ENCODE measurements around the gene SLC5A9. TPM values are rescaled to one million over a fixed set of nuclear protein-coding genes. Genes with fewer than 3 reads are reported as not detected.

Gene SLC5A9
- total and polyA plus RNA-seq, 4 experiments from 2014 or later: not detected

GRCh38 chr1:48214820-48215219 lies 7.7 kb upstream of the SLC5A9 start:
- peak overlapping the region in 1 of 7 donors; percentile 65 for H3K27ac Mint-ChIP-seq
- no peaks in the 10 kb centered on the region for H3K27me3 ChIP-seq (ENCODE audit: insufficient read depth, low read length)
- no peaks in the 10 kb centered on the region for H3K9me3 Mint-ChIP-seq
- H3K4me1 ChIP-seq (ENCODE audit: insufficient read depth, low read length): no peaks in the 10 kb centered on the region
- no peaks in the 10 kb centered on the region for H3K9me3 ChIP-seq (ENCODE audit: control insufficient read depth in 1 of 2, low read length in 2 of 2)
- H3K27me3 Mint-ChIP-seq: peaks cover 4 to 6% of the 10 kb centered on the region in 2 donors
- H3K36me3 ChIP-seq (ENCODE audit: insufficient read depth, low read length): no peaks in the 10 kb centered on the region
- H3K4me3 ChIP-seq (ENCODE audit: low read length in 2 of 2): no peak overlapping the region
- no peak for DNase-seq
- intact Hi-C loops (cut with micrococcal nuclease): no loop called here
- no peak overlapping the region for H3K4me3 Mint-ChIP-seq
- ChIA-PET CTCF (ENCODE audit: partially characterized antibody) (no interaction called here), POLR2A (ENCODE audit: partially characterized antibody) (no interaction called here)
- H3K27ac ChIP-seq (ENCODE audit: low read depth, low read length): no peak overlapping the region
- H3K4me1 Mint-ChIP-seq: no peaks in the 10 kb centered on the region
- H3K36me3 Mint-ChIP-seq: no peaks in the 10 kb centered on the region

- Histone ChIP-seq H3K27me3 (ENCODE audit: insufficient read depth, low read length) (no peaks in the 10 kb centered on the region), H3K4me1 (ENCODE audit: insufficient read depth, low read length) (no peaks in the 10 kb centered on the region), H3K9me3 (ENCODE audit: control insufficient read depth in 1 of 2, low read length in 2 of 2) (no peaks in the 10 kb centered on the region), H3K36me3 (ENCODE audit: insufficient read depth, low read length) (no peaks in the 10 kb centered on the region), H3K27ac (ENCODE audit: low read depth, low read length) (no peak overlapping the region), H3K4me3 (ENCODE audit: low read length in 2 of 2) (no peak overlapping the region)
- POLR2A ChIA-PET (ENCODE audit: partially characterized antibody): no interaction called here
- no peaks in the 10 kb centered on the region for H3K9me3 Mint-ChIP-seq
- intact Hi-C loops (cut with micrococcal nuclease): no loop called here
- H3K4me1 Mint-ChIP-seq: no peaks in the 10 kb centered on the region
- CTCF ChIA-PET (ENCODE audit: partially characterized antibody): interaction anchor here (1.1 kb wide), 1 partner anchor 14 kb away, joined by 3 read pairs; no protein-coding TSS in a partner anchor
- DNase-seq: no peak
- H3K36me3 Mint-ChIP-seq: no peaks in the 10 kb centered on the region
- peaks cover 3 to 6% of the 10 kb centered on the region in 2 donors for H3K27me3 Mint-ChIP-seq
- H3K27ac Mint-ChIP-seq: no peak overlapping the region
- no peak overlapping the region for H3K4me3 Mint-ChIP-seq
Measured at GRCh38 chr1:48215222-48215621, 7.3 kb upstream of the SLC5A9 start.

- ChIA-PET CTCF (ENCODE audit: partially characterized antibody) (interaction anchor here (1.1 kb wide), 1 partner anchor 14 kb away, joined by 3 read pairs; no protein-coding TSS in a partner anchor), POLR2A (ENCODE audit: partially characterized antibody) (no interaction called here)
- H3K27me3 ChIP-seq (ENCODE audit: insufficient read depth, low read length): no peaks in the 10 kb centered on the region
- H3K9me3 Mint-ChIP-seq: no peaks in the 10 kb centered on the region
- intact Hi-C loops (cut with micrococcal nuclease): no loop called here
- H3K36me3 Mint-ChIP-seq: no peaks in the 10 kb centered on the region
- H3K36me3 ChIP-seq (ENCODE audit: insufficient read depth, low read length): no peaks in the 10 kb centered on the region
- H3K27ac ChIP-seq (ENCODE audit: low read depth, low read length): no peak overlapping the region
- H3K4me1 Mint-ChIP-seq: no peaks in the 10 kb centered on the region
- no peak overlapping the region for H3K4me3 ChIP-seq (ENCODE audit: low read length in 2 of 2)
- no peak overlapping the region for H3K27ac Mint-ChIP-seq
- no peaks in the 10 kb centered on the region for H3K9me3 ChIP-seq (ENCODE audit: control insufficient read depth in 1 of 2, low read length in 2 of 2)
- DNase-seq: no peak
- H3K27me3 Mint-ChIP-seq: peaks cover 2 to 6% of the 10 kb centered on the region in 2 donors
- no peak overlapping the region for H3K4me3 Mint-ChIP-seq
- H3K4me1 ChIP-seq (ENCODE audit: insufficient read depth, low read length): no peaks in the 10 kb centered on the region
Measured at GRCh38 chr1:48215889-48216288, 6.6 kb upstream of the SLC5A9 start.

- ChIA-PET CTCF (ENCODE audit: partially characterized antibody) (interaction anchor here (1.1 kb wide), 1 partner anchor 15 kb away, joined by 3 read pairs; no protein-coding TSS in a partner anchor), POLR2A (ENCODE audit: partially characterized antibody) (no interaction called here)
- H3K9me3 ChIP-seq (ENCODE audit: control insufficient read depth in 1 of 2, low read length in 2 of 2): no peaks in the 10 kb centered on the region
- Mint-ChIP-seq H3K27ac (no peak overlapping the region), H3K9me3 (no peaks in the 10 kb centered on the region), H3K27me3 (peaks cover 2 to 6% of the 10 kb centered on the region in 2 donors), H3K4me3 (no peak overlapping the region), H3K4me1 (no peaks in the 10 kb centered on the region), H3K36me3 (no peaks in the 10 kb centered on the region)
- intact Hi-C loops (cut with micrococcal nuclease): no loop called here
- H3K4me1 ChIP-seq (ENCODE audit: insufficient read depth, low read length): no peaks in the 10 kb centered on the region
- H3K27ac ChIP-seq (ENCODE audit: low read depth, low read length): no peak overlapping the region
- no peak for DNase-seq
- no peak overlapping the region for H3K4me3 ChIP-seq (ENCODE audit: low read length in 2 of 2)
- H3K36me3 ChIP-seq (ENCODE audit: insufficient read depth, low read length): no peaks in the 10 kb centered on the region
- no peaks in the 10 kb centered on the region for H3K27me3 ChIP-seq (ENCODE audit: insufficient read depth, low read length)
Measured at GRCh38 chr1:48216313-48216712, 6.2 kb upstream of the SLC5A9 start.

GRCh38 chr1:48216941-48217340 lies 5.6 kb upstream of the SLC5A9 start:
- H3K36me3 Mint-ChIP-seq: no peaks in the 10 kb centered on the region
- ChIA-PET POLR2A (ENCODE audit: partially characterized antibody) (no interaction called here), CTCF (ENCODE audit: partially characterized antibody) (interaction anchor here (1.1 kb wide), 1 partner anchor 13 kb away, joined by 3 read pairs; no protein-coding TSS in a partner anchor)
- Histone ChIP-seq H3K27ac (ENCODE audit: low read depth, low read length) (no peak overlapping the region), H3K27me3 (ENCODE audit: insufficient read depth, low read length) (no peaks in the 10 kb centered on the region), H3K4me1 (ENCODE audit: insufficient read depth, low read length) (no peaks in the 10 kb centered on the region), H3K9me3 (ENCODE audit: control insufficient read depth in 1 of 2, low read length in 2 of 2) (no peaks in the 10 kb centered on the region), H3K4me3 (ENCODE audit: low read length in 2 of 2) (no peak overlapping the region), H3K36me3 (ENCODE audit: insufficient read depth, low read length) (no peaks in the 10 kb centered on the region)
- DNase-seq: no peak
- no peak overlapping the region for H3K4me3 Mint-ChIP-seq
- H3K9me3 Mint-ChIP-seq: no peaks in the 10 kb centered on the region
- H3K27ac Mint-ChIP-seq: no peak overlapping the region
- H3K4me1 Mint-ChIP-seq: no peaks in the 10 kb centered on the region
- peaks cover 2 to 6% of the 10 kb centered on the region in 2 donors for H3K27me3 Mint-ChIP-seq
- intact Hi-C loops (cut with micrococcal nuclease): no loop called here

- intact Hi-C loops (cut with micrococcal nuclease): no loop called here
- Mint-ChIP-seq H3K4me1 (no peaks in the 10 kb centered on the region), H3K9me3 (no peaks in the 10 kb centered on the region), H3K4me3 (no peak overlapping the region), H3K27ac (no peak overlapping the region), H3K27me3 (peaks cover 2 to 6% of the 10 kb centered on the region in 2 donors), H3K36me3 (no peaks in the 10 kb centered on the region)
- Histone ChIP-seq H3K27me3 (ENCODE audit: insufficient read depth, low read length) (no peaks in the 10 kb centered on the region), H3K36me3 (ENCODE audit: insufficient read depth, low read length) (no peaks in the 10 kb centered on the region), H3K4me3 (ENCODE audit: low read length in 2 of 2) (no peak overlapping the region), H3K27ac (ENCODE audit: low read depth, low read length) (no peak overlapping the region), H3K9me3 (ENCODE audit: control insufficient read depth in 1 of 2, low read length in 2 of 2) (no peaks in the 10 kb centered on the region), H3K4me1 (ENCODE audit: insufficient read depth, low read length) (no peaks in the 10 kb centered on the region)
- CTCF ChIA-PET (ENCODE audit: partially characterized antibody): interaction anchor here (0.9 to 1.1 kb wide), 2 partner anchors 8 to 12 kb away, joined by 3 read pairs; no protein-coding TSS in a partner anchor
- POLR2A ChIA-PET (ENCODE audit: partially characterized antibody): no interaction called here
- DNase-seq: no peak
Measured at GRCh38 chr1:48217856-48218255, 4.7 kb upstream of the SLC5A9 start.

GRCh38 chr1:48219803-48220202 lies 2.7 kb upstream of the SLC5A9 start:
- Mint-ChIP-seq H3K27me3 (peaks cover 2 to 4% of the 10 kb centered on the region in 2 donors), H3K36me3 (no peaks in the 10 kb centered on the region), H3K27ac (no peak overlapping the region), H3K4me1 (no peaks in the 10 kb centered on the region), H3K9me3 (no peaks in the 10 kb centered on the region), H3K4me3 (no peak overlapping the region)
- CTCF ChIA-PET (ENCODE audit: partially characterized antibody): no interaction called here
- H3K4me1 ChIP-seq (ENCODE audit: insufficient read depth, low read length): no peaks in the 10 kb centered on the region
- intact Hi-C loops (cut with micrococcal nuclease): no loop called here
- POLR2A ChIA-PET (ENCODE audit: partially characterized antibody): no interaction called here
- H3K27ac ChIP-seq (ENCODE audit: low read depth, low read length): no peak overlapping the region
- no peak for DNase-seq
- H3K27me3 ChIP-seq (ENCODE audit: insufficient read depth, low read length): no peaks in the 10 kb centered on the region
- H3K9me3 ChIP-seq (ENCODE audit: control insufficient read depth in 1 of 2, low read length in 2 of 2): no peaks in the 10 kb centered on the region
- H3K36me3 ChIP-seq (ENCODE audit: insufficient read depth, low read length): no peaks in the 10 kb centered on the region
- H3K4me3 ChIP-seq (ENCODE audit: low read length in 2 of 2): no peak overlapping the region

- Mint-ChIP-seq H3K36me3 (no peaks in the 10 kb centered on the region), H3K9me3 (no peaks in the 10 kb centered on the region), H3K27ac (no peak overlapping the region), H3K4me1 (peaks cover 0 to 4% (median 1%) of the 10 kb centered on the region in 4 donors), H3K27me3 (peaks cover 2% of the 10 kb centered on the region in 2 donors), H3K4me3 (no peak overlapping the region)
- Histone ChIP-seq H3K4me3 (ENCODE audit: low read length in 2 of 2) (no peak overlapping the region), H3K9me3 (ENCODE audit: control insufficient read depth in 1 of 2, low read length in 2 of 2) (no peaks in the 10 kb centered on the region), H3K36me3 (ENCODE audit: insufficient read depth, low read length) (no peaks in the 10 kb centered on the region), H3K27me3 (ENCODE audit: insufficient read depth, low read length) (no peaks in the 10 kb centered on the region), H3K4me1 (ENCODE audit: insufficient read depth, low read length) (no peaks in the 10 kb centered on the region), H3K27ac (ENCODE audit: low read depth, low read length) (no peak overlapping the region)
- no peak for DNase-seq
- ChIA-PET CTCF (ENCODE audit: partially characterized antibody) (no interaction called here), POLR2A (ENCODE audit: partially characterized antibody) (no interaction called here)
- intact Hi-C loops (cut with micrococcal nuclease): no loop called here
Measured at GRCh38 chr1:48221122-48221521, 1.4 kb upstream of the SLC5A9 start.
